Measurements from ENCODE around the gene ACADL.
"Not testable (repeated sequence)": the region's sequence is repeated elsewhere in the genome, so short reads cannot be mapped to it uniquely, and the experiment has no call there.

- TF ChIP-seq CTCF (IDR thresholded peaks at IDR 0.05; ENCODE audit: extremely low read depth in 1 of 2, insufficient read depth in 1 of 2, low read depth in 1 of 2, low read length in 2 of 2); EZH2 (IDR thresholded peaks at IDR 0.05; ENCODE audit: borderline replicate concordance, low read depth, low read length, severe bottlenecking); POLR2A (IDR thresholded peaks at IDR 0.05; ENCODE audit: low read depth, low read length); POLR2AphosphoS5 (IDR thresholded peaks at IDR 0.05; ENCODE audit: insufficient read depth, low read depth, low read length): not testable (repeated sequence)
These were observed 43.6 kb downstream of the ACADL start for GRCh38 chr2:210181606-210182088.

Data from endothelial cell of umbilical vein (primary cell).